HEK293 (cell line): ENCODE results near the gene PRELID2.
A peak's percentile ranks its signal among the peaks of the same experiment; 100 is the strongest.
"Not testable (repeated sequence)": the region's sequence is repeated elsewhere in the genome, so short reads cannot be mapped to it uniquely, and the experiment has no call there.

Experiments used
- CTCF ChIA-PET: fragments of 350-600 bp; formaldehyde crosslinking; extraction: SDS; loops from one replicate; lab custom pipeline; 2021; ENCODE audit warnings: antibody characterized with exemption; lab: Yijun Ruan, JAX
- POLR2A ChIA-PET: fragments of 300-600 bp; formaldehyde crosslinking; extraction: SDS; loops from one replicate; lab custom pipeline; 2020; ENCODE audit warnings: antibody characterized with exemption, inconsistent platforms; lab: Yijun Ruan, JAX
- H3K27ac ChIP-seq: fragments of 200-500 bp; sonication (Bioruptor generic); 2 replicates; pipeline ENCODE4 v1.5.1; 2014; ENCODE audit warnings: low read depth, low read length, control low read depth, inconsistent platforms; ENCODE audit errors: extremely low read depth
- H3K36me3 ChIP-seq, 2 experiments: fragments of 200-500 bp in 1 of 2; sonication (Bioruptor generic) in 1 of 2; 1 replicate in 1 of 2; 2 replicates in 1 of 2; pipeline ENCODE4 v1.5.1; 2014 to 2017; ENCODE audit warnings: inconsistent platforms in 2 of 2, low read length in 2 of 2; ENCODE audit not compliant: control insufficient read depth in 2 of 2, insufficient read depth in 1 of 2
- H3K4me1 ChIP-seq: fragments of 200-500 bp; sonication (Bioruptor generic); 2 replicates; pipeline ENCODE4 v1.5.1; 2014; ENCODE audit warnings: mild to moderate bottlenecking, low read length, inconsistent platforms; ENCODE audit not compliant: control insufficient read depth, insufficient read depth
- H3K4me3 ChIP-seq: 2 replicates; pipeline ENCODE4 v1.5.1; 2011; ENCODE audit warnings: low read depth, mild to moderate bottlenecking, control low read depth, low read length, moderate library complexity
- H3K9me3 ChIP-seq: fragments of 200-500 bp; sonication (Bioruptor generic); 2 replicates; pipeline ENCODE4 v1.5.1; 2014; ENCODE audit warnings: low read depth, low read length, inconsistent platforms; ENCODE audit not compliant: control insufficient read depth, insufficient read depth
- GLIS1 ChIP-seq: fragments of 450-650 bp; formaldehyde crosslinking; IDR thresholded peaks from 2 replicates; pipeline ENCODE4 v1.5.1; 2016; ENCODE audit warnings: missing biosample characterization, missing genetic modification characterization
- KLF10 ChIP-seq: fragments of 450-650 bp; IDR thresholded peaks from 2 replicates; pipeline ENCODE4 v1.5.1; 2018; ENCODE audit warnings: missing biosample characterization, mild to moderate bottlenecking, missing genetic modification characterization
- MZF1 ChIP-seq: fragments of 450-650 bp; formaldehyde crosslinking; IDR thresholded peaks from 2 replicates; pipeline ENCODE4 v1.5.1; 2017; ENCODE audit warnings: missing biosample characterization, missing genetic modification characterization, borderline replicate concordance
- PRDM2 ChIP-seq: fragments of 450-650 bp; formaldehyde crosslinking; IDR thresholded peaks from 2 replicates; pipeline ENCODE4 v1.5.1; 2016; ENCODE audit warnings: missing biosample characterization, missing genetic modification characterization, borderline replicate concordance
- ZBTB17 ChIP-seq: fragments of 450-650 bp; formaldehyde crosslinking; IDR thresholded peaks from 2 replicates; pipeline ENCODE4 v1.5.1; 2016; ENCODE audit warnings: missing biosample characterization, missing genetic modification characterization
- ZFHX2 ChIP-seq: fragments of 450-650 bp; formaldehyde crosslinking; conservative IDR thresholded peaks from 2 replicates; pipeline ENCODE4 v1.5.1; 2016; ENCODE audit warnings: missing biosample characterization, missing genetic modification characterization
- ZNF214 ChIP-seq: fragments of 450-650 bp; formaldehyde crosslinking; IDR thresholded peaks from 2 replicates; pipeline ENCODE4 v1.5.1; 2017; ENCODE audit warnings: missing biosample characterization, mild to moderate bottlenecking, missing genetic modification characterization, borderline replicate concordance
- ZNF266 ChIP-seq: fragments of 450-650 bp; formaldehyde crosslinking; IDR thresholded peaks from 2 replicates; pipeline ENCODE4 v1.5.1; 2016; ENCODE audit warnings: missing biosample characterization, missing genetic modification characterization, low read depth
- ZNF292 ChIP-seq: fragments of 450-650 bp; formaldehyde crosslinking; IDR thresholded peaks from 2 replicates; pipeline ENCODE4 v1.5.1; 2016; ENCODE audit warnings: low read depth, missing biosample characterization, missing genetic modification characterization, borderline replicate concordance
- ZNF302 ChIP-seq: fragments of 450-650 bp; formaldehyde crosslinking; IDR thresholded peaks from 2 replicates; pipeline ENCODE4 v1.5.1; 2016; ENCODE audit warnings: missing biosample characterization, missing genetic modification characterization, low read depth
- ZNF433 ChIP-seq: fragments of 450-650 bp; formaldehyde crosslinking; IDR thresholded peaks from 2 replicates; pipeline ENCODE4 v1.5.1; 2016; ENCODE audit warnings: missing biosample characterization, missing genetic modification characterization, low read depth
- ZNF677 ChIP-seq: fragments of 450-650 bp; IDR thresholded peaks from 2 replicates; pipeline ENCODE4 v1.5.0; 2018; ENCODE audit warnings: missing biosample characterization, mild to moderate bottlenecking, missing genetic modification characterization, moderate library complexity
- TF ChIP-seq, protein P1 (sequence below): fragments of 450-650 bp; formaldehyde crosslinking; IDR thresholded peaks from 2 replicates; pipeline ENCODE4 v1.5.1; 2017; ENCODE audit warnings: missing biosample characterization, missing genetic modification characterization
- TF ChIP-seq, protein P2 (sequence below): fragments of 450-650 bp; IDR thresholded peaks from 2 replicates; pipeline ENCODE4 v1.5.1; 2018; ENCODE audit warnings: missing biosample characterization, mild to moderate bottlenecking, missing genetic modification characterization

The PRELID2 gene

DNA sequence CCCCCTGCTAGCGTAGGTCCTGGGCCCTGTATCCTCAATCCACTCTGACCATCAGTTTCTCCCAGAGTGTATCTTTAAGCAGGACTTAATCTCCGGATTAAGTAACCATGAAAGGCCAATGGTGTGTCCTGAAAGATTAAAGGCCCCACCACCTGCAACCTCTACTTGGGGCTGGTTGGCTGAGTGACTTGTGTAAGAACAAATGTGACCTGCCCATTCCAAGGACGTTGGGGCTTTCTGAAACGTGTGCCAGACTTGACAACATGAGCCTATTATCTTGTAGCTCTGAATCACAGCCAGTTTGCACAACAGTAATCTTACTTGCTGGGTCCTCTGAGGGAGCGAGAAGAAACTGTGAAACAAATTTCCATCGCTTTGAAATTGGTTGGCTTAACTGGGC, 3.1 kb upstream of the PRELID2 start:
- ChIA-PET CTCF (no interaction called here), POLR2A (no interaction called here)
- Histone ChIP-seq H3K4me3 (no peak overlapping the region), H3K27ac (no peak overlapping the region), H3K9me3 (no peaks in the 10 kb centered on the region), H3K4me1 (no peaks in the 10 kb centered on the region; the same call in 1 of the 2 replicates), H3K36me3 (no peaks in the 10 kb centered on the region)
- TF ChIP-seq ZNF266 (tag by site-specific recombination) (no peak), ZNF214 (tag by site-specific recombination) (no peak), ZNF677 (tag by site-specific recombination) (no peak), ZNF433 (tag by site-specific recombination) (no peak), GLIS1 (no peak), MZF1 (tag by site-specific recombination) (no peak), ZNF292 (tag by site-specific recombination) (no peak), ZNF302 (tag by site-specific recombination) (no peak), ZBTB17 (no peak)
- TF ChIP-seq, protein P1, sequence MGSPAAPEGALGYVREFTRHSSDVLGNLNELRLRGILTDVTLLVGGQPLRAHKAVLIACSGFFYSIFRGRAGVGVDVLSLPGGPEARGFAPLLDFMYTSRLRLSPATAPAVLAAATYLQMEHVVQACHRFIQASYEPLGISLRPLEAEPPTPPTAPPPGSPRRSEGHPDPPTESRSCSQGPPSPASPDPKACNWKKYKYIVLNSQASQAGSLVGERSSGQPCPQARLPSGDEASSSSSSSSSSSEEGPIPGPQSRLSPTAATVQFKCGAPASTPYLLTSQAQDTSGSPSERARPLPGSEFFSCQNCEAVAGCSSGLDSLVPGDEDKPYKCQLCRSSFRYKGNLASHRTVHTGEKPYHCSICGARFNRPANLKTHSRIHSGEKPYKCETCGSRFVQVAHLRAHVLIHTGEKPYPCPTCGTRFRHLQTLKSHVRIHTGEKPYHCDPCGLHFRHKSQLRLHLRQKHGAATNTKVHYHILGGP (tag by site-specific recombination), result no peak
- TF ChIP-seq, protein P2, sequence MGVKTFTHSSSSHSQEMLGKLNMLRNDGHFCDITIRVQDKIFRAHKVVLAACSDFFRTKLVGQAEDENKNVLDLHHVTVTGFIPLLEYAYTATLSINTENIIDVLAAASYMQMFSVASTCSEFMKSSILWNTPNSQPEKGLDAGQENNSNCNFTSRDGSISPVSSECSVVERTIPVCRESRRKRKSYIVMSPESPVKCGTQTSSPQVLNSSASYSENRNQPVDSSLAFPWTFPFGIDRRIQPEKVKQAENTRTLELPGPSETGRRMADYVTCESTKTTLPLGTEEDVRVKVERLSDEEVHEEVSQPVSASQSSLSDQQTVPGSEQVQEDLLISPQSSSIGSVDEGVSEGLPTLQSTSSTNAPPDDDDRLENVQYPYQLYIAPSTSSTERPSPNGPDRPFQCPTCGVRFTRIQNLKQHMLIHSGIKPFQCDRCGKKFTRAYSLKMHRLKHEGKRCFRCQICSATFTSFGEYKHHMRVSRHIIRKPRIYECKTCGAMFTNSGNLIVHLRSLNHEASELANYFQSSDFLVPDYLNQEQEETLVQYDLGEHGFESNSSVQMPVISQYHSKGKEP (tag by site-specific recombination), result no peak

DNA sequence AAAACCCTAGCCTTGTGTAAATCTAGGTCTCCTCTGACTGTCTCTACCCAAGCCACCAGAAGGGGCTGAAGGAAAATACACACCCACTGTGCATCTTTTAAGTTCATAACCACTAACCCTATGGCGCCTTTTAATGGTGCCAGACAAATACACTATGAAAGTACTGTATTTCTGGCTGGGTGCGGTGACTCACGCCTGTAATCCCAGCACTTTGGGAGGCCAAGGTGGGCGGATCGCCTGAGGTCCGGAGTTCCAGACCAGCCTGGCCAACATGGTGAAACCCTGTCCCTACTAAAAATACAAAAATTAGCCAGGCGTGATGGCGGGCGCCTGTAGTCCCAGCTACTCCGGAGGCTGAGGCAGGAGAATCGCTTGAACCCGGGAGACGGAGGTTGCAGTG, 1.1 kb upstream of the PRELID2 start:
- ChIA-PET CTCF (interaction anchor here (0.6 to 0.9 kb wide), 2 partner anchors 610 to 665 kb away, joined by 3 to 7 read pairs; no protein-coding TSS in a partner anchor), POLR2A (interaction anchor here (1.7 kb wide), 1 partner anchor 8 kb away, joined by 4 read pairs; no protein-coding TSS in a partner anchor)
- H3K36me3 ChIP-seq, H3K27ac ChIP-seq, H3K9me3 ChIP-seq, H3K4me3 ChIP-seq, H3K4me1 ChIP-seq: not testable (repeated sequence)
- 0 out of 2 replicates have a peak, but pooled peaks have one; percentile 12 for TF ChIP-seq ZFHX2 (tag by site-specific recombination)

GRCh38 chr5:145835848-145836239, 702 bp upstream of the PRELID2 start:
- Histone ChIP-seq H3K9me3 (no peaks in the 10 kb centered on the region), H3K4me1 (no peaks in the 10 kb centered on the region; the same call in 1 of the 2 replicates), H3K36me3 (no peaks in the 10 kb centered on the region), H3K4me3 (no peak overlapping the region)
- CTCF ChIA-PET, result interaction anchor here (0.7 to 1.3 kb wide), 3 partner anchors 212 to 611 kb away, joined by 3 to 7 read pairs (median 3); no protein-coding TSS in a partner anchor
- POLR2A ChIA-PET, result interaction anchor here (1.0 to 1.7 kb wide), 3 partner anchors 9 to 110 kb away, joined by 3 to 5 read pairs (median 4); no protein-coding TSS in a partner anchor
- no peak for TF ChIP-seq KLF10 (tag by site-specific recombination)
- no peak for TF ChIP-seq PRDM2
- TF ChIP-seq, all 188 proteins: peak for 0
- peak overlapping the region; percentile 61; the same call in 1 of the 2 replicates for H3K27ac ChIP-seq
